NCI-H1694 treated with DMSO at 0.1 percent for 48 hours (cell line): ENCODE results near the gene PCDHGA9.
"Not testable (repeated sequence)": the region's sequence is repeated elsewhere in the genome, so short reads cannot be mapped to it uniquely, and the experiment has no call there.

ENCODE experiments used
- DNase-seq: peaks from one replicate; lab custom pipeline; 2025; lab: John Stamatoyannopoulos, UW

PCDHGA9 gene

DNA sequence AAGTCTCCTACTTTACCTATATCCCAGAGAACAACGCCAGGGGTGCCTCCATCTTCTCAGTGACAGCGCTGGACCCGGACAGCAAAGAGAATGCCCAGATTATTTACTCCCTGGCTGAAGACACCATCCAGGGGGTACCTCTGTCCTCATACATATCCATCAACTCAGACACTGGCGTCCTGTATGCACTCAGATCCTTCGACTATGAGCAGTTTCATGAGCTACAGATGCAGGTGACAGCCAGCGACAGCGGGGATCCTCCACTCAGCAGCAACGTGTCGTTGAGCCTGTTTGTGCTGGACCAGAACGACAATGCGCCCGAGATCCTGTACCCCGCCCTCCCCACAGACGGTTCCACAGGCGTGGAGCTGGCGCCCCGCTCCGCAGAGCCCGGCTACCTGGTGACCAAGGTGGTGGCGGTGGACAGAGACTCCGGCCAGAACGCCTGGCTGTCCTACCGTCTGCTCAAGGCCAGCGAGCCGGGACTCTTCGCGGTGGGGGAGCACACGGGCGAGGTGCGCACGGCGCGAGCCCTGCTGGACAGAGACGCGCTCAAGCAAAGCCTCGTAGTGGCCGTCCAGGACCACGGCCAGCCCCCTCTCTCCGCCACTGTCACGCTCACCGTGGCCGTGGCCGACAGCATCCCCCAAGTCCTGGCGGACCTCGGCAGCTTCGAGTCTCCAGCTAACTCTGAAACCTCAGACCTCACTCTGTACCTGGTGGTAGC, 12.1 kb downstream of the PCDHGA9 start:
- not testable (repeated sequence) for DNase-seq

DNA sequence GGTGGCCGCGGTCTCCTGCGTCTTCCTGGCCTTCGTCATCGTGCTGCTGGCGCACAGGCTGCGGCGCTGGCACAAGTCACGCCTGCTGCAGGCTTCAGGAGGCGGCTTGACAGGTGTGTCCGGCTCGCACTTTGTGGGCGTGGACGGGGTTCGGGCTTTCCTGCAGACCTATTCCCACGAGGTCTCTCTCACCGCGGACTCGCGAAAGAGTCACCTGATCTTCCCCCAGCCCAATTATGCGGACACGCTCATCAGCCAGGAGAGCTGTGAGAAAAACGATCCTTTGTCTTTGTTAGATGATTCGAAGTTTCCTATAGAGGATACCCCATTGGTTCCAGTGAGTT, 12.7 kb downstream of the PCDHGA9 start:
- not testable (repeated sequence) for DNase-seq

DNA sequence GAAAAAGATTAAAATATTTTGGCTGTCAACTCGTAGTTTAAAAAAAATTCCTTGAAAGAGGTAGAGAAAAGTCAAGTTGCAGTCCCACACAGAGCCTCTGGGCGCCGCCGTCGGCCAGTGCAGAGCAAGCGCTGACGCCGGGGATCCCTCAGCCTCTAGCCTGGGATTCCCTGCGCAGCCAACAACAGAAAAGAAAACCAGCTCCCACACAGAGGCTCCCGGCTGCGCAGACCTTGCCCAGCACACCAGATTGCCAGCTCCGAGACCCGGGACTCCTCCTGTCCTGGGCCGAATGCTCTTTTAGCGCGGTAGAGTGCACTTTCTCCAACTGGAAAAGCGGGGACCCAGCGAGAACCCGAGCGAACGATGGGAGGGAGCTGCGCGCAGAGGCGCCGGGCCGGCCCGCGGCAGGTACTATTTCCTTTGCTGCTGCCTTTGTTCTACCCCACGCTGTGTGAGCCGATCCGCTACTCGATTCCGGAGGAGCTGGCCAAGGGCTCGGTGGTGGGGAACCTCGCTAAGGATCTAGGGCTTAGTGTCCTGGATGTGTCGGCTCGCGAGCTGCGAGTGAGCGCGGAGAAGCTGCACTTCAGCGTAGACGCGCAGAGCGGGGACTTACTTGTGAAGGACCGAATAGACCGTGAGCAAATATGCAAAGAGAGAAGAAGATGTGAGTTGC, 15.1 kb downstream of the PCDHGA9 start, which contains the start of gene PCDHGB7:
PCDHGB7 (plus strand) TSS at position 184 of the 679 bp plus-strand sequence; CDS start at position 367, 183 bp downstream.
- not testable (repeated sequence) for DNase-seq

DNA sequence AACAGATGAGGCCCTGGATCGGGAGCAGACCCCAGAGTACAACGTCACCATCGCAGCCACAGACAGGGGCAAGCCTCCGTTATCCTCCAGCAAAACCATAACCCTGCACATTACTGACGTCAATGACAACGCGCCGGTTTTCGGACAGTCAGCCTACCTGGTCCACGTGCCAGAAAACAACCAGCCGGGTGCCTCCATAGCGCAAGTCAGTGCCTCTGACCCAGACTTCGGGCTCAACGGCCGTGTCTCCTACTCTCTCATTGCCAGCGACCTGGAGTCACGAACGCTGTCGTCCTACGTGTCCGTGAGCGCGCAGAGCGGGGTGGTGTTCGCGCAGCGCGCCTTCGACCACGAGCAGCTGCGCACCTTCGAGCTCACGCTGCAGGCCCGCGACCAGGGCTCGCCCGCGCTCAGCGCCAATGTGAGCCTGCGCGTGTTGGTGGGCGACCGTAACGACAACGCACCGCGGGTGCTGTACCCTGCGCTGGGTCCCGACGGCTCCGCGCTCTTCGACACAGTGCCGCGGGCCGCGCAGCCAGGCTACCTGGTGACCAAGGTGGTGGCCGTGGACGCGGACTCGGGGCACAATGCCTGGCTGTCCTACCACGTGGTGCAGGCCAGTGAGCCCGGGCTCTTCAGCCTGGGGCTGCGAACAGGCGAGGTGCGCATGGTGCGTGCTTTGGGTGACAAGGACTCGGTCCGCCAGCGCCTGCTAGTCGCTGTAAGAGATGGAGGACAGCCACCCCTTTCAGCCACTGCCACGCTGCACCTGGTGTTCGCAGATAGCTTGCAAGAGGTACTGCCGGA, 16.7 kb downstream of the PCDHGA9 start:
- DNase-seq, result no peak

DNA sequence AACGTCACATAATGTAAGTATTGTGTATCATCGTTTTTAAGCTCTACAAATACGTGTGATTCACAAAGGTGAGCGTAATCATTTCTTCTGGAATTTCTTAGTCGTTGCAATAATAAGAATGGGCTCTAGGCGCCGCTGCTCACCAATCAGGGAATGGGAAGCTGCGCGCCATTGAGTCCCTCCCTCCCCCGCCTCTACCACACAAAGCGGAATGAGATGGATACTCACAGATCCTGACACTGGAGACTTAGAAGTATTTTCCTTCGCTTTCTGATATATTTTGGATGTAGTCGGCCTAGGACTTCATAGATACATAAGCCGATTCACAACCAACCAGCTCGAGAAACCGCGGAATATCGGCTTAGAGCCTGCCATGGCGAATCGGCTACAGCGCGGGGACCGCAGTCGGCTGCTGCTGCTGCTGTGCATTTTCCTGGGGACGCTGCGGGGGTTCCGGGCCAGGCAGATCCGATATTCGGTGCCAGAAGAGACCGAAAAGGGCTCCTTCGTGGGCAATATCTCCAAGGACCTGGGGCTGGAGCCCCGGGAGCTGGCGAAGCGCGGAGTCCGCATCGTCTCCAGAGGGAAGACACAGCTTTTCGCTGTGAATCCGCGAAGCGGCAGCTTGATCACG, 18.4 kb downstream of the PCDHGA9 start, which contains the start of gene PCDHGA11:
PCDHGA11 (plus strand) TSS at position 197 of the 634 bp plus-strand sequence; CDS start at position 374, 177 bp downstream.
- no peak for DNase-seq

DNA sequence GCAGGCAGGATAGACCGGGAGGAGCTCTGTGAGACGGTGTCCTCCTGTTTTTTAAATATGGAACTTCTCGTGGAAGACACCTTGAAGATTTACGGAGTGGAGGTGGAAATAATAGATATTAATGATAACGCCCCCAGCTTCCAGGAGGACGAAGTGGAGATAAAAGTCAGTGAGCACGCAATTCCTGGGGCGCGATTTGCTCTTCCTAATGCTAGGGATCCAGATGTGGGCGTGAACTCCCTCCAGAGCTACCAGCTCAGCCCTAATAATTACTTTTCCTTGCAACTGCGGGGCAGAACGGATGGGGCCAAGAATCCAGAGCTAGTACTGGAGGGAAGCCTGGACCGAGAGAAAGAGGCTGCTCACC, 18.9 kb downstream of the PCDHGA9 start:
- DNase-seq, result no peak

DNA sequence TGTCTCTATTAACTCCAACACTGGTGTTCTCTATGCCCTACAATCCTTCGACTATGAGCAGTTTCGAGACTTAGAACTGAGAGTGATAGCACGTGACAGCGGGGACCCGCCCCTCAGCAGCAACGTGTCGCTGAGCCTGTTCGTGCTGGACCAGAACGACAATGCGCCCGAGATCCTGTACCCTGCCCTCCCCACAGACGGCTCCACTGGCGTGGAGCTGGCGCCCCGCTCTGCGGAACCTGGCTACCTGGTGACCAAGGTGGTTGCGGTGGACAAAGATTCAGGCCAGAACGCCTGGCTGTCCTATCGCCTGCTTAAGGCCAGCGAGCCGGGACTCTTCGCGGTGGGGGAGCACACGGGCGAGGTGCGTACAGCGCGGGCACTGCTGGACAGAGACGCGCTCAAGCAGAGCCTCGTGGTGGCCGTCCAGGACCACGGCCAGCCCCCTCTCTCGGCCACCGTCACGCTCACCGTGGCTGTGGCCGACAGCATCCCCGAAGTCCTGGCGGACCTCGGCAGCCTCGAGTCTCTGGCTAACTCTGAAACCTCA, 20.2 kb downstream of the PCDHGA9 start:
- DNase-seq, result no peak

DNA sequence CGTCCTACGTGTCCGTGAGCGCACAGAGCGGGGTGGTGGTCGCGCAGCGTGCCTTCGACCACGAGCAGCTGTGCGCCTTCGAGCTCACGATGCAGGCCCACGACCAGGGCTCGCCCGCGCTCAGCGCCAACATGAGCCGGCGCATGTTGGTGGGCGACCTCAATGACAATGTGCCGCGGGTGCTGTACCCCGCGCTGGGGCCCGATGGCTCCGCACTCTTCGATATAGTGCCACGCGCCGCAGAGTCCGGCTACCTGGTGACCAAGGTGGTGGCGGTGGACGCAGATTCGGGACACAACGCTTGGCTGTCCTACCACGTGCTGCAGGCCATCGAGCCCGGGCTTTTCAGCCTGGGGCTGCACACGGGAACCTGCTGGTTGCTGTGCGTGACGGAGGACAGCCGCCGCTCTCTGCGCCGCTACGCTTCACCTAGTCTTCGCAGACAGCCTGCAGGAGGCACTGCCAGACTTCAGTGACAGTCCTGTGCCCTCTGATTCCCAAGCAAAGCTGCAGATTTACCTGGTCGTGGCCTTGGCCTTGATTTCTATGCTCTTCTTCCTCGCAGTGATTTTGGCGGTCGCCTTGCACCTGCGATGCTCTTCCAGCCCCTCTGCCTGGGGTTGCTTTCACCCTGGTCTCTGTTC, 25.3 kb downstream of the PCDHGA9 start:
- DNase-seq, result no peak

DNA sequence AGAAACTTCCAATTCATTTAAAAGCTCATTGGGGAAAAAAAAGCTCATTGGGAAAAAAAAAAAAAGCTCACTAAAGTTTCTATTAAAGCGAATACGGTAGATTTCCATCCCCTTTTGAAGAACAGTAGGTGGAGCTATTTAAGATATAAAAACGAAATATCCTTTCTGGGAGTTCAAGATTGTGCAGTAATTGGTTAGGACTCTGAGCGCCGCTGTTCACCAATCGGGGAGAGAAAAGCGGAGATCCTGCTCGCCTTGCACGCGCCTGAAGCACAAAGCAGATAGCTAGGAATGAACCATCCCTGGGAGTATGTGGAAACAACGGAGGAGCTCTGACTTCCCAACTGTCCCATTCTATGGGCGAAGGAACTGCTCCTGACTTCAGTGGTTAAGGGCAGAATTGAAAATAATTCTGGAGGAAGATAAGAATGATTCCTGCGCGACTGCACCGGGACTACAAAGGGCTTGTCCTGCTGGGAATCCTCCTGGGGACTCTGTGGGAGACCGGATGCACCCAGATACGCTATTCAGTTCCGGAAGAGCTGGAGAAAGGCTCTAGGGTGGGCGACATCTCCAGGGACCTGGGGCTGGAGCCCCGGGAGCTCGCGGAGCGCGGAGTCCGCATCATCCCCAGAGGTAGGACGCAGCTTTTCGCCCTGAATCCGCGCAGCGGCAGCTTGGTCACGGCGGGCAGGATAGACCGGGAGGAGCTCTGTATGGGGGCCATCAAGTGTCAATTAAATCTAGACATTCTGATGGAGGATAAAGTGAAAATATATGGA, 27.9 kb downstream of the PCDHGA9 start, which contains the start of gene PCDHGA12:
PCDHGA12 (plus strand) TSS at position 176 of the 782 bp plus-strand sequence; CDS start at position 429, 253 bp downstream.
- no peak for DNase-seq

DNA sequence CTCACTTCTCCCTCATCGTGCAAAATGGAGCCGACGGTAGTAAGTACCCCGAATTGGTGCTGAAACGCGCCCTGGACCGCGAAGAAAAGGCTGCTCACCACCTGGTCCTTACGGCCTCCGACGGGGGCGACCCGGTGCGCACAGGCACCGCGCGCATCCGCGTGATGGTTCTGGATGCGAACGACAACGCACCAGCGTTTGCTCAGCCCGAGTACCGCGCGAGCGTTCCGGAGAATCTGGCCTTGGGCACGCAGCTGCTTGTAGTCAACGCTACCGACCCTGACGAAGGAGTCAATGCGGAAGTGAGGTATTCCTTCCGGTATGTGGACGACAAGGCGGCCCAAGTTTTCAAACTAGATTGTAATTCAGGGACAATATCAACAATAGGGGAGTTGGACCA, 28.7 kb downstream of the PCDHGA9 start:
- no peak for DNase-seq

DNA sequence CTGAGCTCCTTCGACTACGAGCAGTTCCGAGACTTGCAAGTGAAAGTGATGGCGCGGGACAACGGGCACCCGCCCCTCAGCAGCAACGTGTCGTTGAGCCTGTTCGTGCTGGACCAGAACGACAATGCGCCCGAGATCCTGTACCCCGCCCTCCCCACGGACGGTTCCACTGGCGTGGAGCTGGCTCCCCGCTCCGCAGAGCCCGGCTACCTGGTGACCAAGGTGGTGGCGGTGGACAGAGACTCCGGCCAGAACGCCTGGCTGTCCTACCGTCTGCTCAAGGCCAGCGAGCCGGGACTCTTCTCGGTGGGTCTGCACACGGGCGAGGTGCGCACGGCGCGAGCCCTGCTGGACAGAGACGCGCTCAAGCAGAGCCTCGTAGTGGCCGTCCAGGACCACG, 29.7 kb downstream of the PCDHGA9 start:
- not testable (repeated sequence) for DNase-seq

DNA sequence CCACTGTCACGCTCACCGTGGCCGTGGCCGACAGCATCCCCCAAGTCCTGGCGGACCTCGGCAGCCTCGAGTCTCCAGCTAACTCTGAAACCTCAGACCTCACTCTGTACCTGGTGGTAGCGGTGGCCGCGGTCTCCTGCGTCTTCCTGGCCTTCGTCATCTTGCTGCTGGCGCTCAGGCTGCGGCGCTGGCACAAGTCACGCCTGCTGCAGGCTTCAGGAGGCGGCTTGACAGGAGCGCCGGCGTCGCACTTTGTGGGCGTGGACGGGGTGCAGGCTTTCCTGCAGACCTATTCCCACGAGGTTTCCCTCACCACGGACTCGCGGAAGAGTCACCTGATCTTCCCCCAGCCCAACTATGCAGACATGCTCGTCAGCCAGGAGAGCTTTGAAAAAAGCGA, 30.1 kb downstream of the PCDHGA9 start:
- not testable (repeated sequence) for DNase-seq

DNA sequence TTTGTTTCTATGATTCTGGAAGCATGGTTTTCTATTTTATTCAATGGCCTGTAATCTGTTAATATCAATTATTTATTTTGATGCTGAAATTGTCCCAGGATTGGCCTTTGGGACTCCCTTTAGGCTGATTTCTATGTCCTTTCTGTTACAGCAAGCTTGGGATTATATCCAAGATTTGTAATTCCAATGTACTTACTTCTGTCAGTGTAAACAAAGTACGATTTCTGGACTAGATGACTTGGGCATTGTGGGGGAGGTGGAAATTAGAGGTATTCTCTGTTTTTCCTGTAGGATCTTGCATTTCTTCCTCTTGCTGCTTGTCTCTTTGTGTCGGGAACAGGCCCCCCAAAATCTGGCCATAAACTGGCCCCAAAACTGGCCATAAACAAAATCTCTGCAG, 31.4 kb downstream of the PCDHGA9 start:
- DNase-seq, result no peak

DNA sequence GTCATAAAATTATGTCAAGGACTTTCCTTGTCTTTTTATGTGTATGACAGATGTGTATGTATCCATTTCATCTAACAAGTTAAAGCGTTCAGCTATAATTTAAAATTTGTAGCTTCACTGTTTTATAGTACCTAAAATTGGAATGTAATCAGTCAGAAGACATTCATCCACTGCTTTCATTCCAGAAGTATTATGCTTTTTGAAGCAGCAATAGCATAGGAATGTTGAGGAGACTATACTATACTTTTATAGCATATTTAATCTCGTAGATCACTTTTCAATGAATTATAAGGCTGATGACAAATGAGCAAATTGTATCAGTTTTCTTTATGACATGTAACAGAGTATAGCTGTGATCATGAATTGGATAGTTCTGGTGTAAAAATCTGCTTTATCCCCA, 34.6 kb downstream of the PCDHGA9 start:
- no peak for DNase-seq

DNA sequence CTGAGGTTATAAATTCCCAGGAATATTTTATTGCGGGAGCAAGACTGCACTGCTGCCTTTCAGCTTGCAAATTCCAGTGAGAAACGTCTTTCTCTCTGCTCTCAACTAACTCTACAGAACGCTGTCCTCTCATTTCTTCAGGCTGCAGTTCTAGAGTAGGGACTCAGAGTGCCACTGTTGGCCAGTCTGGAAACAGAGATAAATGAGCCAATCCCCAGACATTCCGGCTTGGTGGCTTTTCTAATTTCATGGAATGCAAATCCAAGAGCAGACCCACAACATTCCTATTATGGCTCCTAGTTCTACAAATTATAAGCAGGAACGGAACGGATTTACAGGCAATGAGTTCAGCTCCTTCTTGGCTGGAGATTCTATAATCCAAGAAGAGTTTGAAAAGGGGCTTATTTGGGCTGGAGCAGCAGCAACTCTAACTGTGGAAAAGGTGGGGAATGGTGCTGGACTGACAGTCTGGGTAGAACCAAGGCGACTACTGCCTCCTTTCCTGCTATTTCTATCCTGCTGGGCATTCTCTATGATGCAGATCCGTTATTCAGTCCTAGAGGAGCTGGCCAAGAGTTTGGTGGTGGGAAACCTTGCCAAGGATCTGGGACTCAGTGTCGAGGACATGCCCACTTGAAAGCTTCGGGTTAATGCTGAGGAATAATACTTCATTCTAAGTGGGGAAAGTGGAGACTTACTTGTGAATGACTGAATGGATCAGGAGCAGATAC, 37.0 kb downstream of the PCDHGA9 start:
- DNase-seq, result no peak

DNA sequence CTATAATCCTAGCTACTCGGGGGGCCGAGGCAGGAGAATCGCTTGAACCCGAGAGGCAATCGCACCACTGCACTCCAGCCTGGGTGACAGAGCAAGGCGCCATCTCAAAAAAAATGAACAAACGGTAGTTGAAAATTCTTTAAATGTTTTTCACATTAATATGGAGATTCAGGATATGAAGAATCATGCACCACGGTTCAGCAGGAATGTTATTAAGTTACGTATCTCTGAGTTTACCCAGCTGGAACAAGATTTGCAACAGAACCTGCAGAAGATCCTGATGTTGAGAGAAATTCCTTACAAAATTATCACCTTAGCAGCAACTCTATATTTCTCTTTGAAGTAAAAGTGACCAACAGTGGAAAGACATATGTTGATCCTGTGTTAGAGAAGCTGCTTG, 37.8 kb downstream of the PCDHGA9 start:
- DNase-seq, result no peak

DNA sequence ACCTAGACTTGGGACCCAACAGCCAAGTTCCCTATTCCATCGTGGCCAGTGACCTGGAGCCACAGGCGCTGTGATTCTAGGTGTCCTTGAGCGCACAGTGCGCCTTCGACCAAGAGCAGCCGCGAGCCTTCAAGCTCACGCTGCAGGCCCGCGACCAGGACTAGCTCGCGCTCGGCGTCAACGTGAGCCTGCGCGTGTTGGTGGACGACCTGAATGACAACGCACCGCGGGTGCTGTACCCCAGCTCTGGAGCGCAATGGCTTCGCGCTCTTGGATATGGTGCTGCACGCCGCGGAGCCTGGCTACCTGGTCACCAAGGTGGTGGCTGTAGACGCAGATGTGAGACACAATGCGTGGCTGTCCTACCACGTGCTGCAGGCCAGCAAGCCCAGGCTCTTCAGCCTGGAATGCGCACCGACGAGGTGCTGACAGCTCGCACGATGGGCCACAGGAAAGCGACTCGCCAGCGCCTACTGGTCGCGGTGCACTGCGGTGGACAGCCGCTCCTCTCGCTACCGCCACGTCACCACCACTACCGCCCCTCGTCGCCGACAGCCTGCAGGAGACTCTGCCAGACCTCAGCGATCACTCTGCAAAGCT, 39.1 kb downstream of the PCDHGA9 start:
- DNase-seq, result no peak
